Gastroesophageal sphincter (tissue), 4 donors: ENCODE results near the gene POLD2. TPM values are rescaled to one million over a fixed set of nuclear protein-coding genes. Genes with fewer than 3 reads are reported as not detected.
A peak's percentile ranks its signal among the peaks of the same experiment; 100 is the strongest.

Experiments
- ATAC-seq: fragments of 150-250 bp; one replicate; pipeline ENCODE4 v1.9.1; 2016; ENCODE audit warnings: mild to moderate bottlenecking, moderate library complexity
- H3K27ac ChIP-seq, 4 donors: fragments of 200-600 bp; sonication (generic) in 3 of 4; 1 replicate in 3 of 4; 2 replicates in 1 of 4; pipeline ENCODE4 v1.5.1; 2016 to 2019
- H3K27me3 ChIP-seq: fragments of 200-600 bp; sonication (generic); one replicate; pipeline ENCODE4 v1.5.1; 2019
- H3K36me3 ChIP-seq, 2 donors: fragments of 200-600 bp; sonication (generic); one replicate each; pipeline ENCODE4 v1.5.1; 2019; ENCODE audit warnings: control low read depth in 1 of 2
- H3K4me1 ChIP-seq, 3 donors: fragments of 200-600 bp; sonication (generic); 1 replicate in 2 of 3; 2 replicates in 1 of 3; pipeline ENCODE4 v1.5.1; 2016 to 2019; ENCODE audit warnings: control low read depth in 2 of 3
- H3K4me3 ChIP-seq, 2 donors: fragments of 200-600 bp; sonication (generic); one replicate each; pipeline ENCODE4 v1.5.1; 2019; ENCODE audit warnings: mild to moderate bottlenecking in 1 of 2, moderate library complexity in 1 of 2
- H3K9me3 ChIP-seq, 3 donors: fragments of 200-600 bp; sonication (generic); one replicate each; pipeline ENCODE4 v1.5.1; 2017 to 2019; ENCODE audit warnings: control low read depth in 2 of 3
- EP300 ChIP-seq: sonication (generic); formaldehyde crosslinking; IDR thresholded peaks from one replicate; pipeline ENCODE4 v1.6.1; 2017; ENCODE audit warnings: antibody characterized with exemption, mild to moderate bottlenecking
- POLR2A ChIP-seq, 2 donors: fragments of 450-650 bp; IDR thresholded peaks; one replicate each; pipeline ENCODE4 v1.6.1; 2017; ENCODE audit warnings: antibody characterized with exemption in 2 of 2, mild to moderate bottlenecking in 2 of 2, moderate library complexity in 1 of 2
- POLR2AphosphoS5 ChIP-seq: sonication (generic); formaldehyde crosslinking; IDR thresholded peaks from one replicate; pipeline ENCODE4 v1.6.1; 2017; ENCODE audit warnings: antibody characterized with exemption
- WGBS, 2 donors: methylation state at CpG; one replicate each; pipeline ENCODE4 v1.1.5; 2018; ENCODE audit warnings: low coverage in 1 of 2; 5-methylcytosine and 5-hydroxymethylcytosine counted together
- total RNA-seq, 4 donors: library from RNA; depleted of rRNA; stranded (reverse); fragments of >200 nt; gene quantifications; one replicate each; pipeline ENCODE4 v1.1.0, GENCODE V29; 2016
- TF ChIP-seq, protein P1 (sequence below), 4 experiments: fragments of 200-600 bp in 2 of 4; fragments of 450-650 bp in 2 of 4; sonication (generic) in 1 of 4; IDR thresholded peaks; one replicate each; pipeline ENCODE4 v1.5.1; 2017 to 2019; ENCODE audit warnings: antibody characterized with exemption in 4 of 4, mild to moderate bottlenecking in 2 of 4, moderate library complexity in 2 of 4

The POLD2 gene
- total RNA-seq, 4 donors from 2014 or later = 45.3 to 52.6 (median 50.8) TPM

- Histone ChIP-seq H3K36me3 (peaks cover 0 to 33% of the 10 kb centered on the region in 2 donors), H3K4me3 (peak overlapping the region; percentile 85 to 88), H3K9me3 (no peaks in the 10 kb centered on the region), H3K27ac (peak overlapping the region; percentile 49 to 94 (median 89)), H3K4me1 (peaks cover 0 to 76% (median 23%) of the 10 kb centered on the region in 3 donors), H3K27me3 (no peaks in the 10 kb centered on the region)
- ATAC-seq = peak; percentile 97
- TF ChIP-seq POLR2AphosphoS5 (peak; percentile 83), POLR2A (IDR thresholded peaks at IDR 0.05) (peak; percentile 61 to 77)
- TF ChIP-seq, protein P1, sequence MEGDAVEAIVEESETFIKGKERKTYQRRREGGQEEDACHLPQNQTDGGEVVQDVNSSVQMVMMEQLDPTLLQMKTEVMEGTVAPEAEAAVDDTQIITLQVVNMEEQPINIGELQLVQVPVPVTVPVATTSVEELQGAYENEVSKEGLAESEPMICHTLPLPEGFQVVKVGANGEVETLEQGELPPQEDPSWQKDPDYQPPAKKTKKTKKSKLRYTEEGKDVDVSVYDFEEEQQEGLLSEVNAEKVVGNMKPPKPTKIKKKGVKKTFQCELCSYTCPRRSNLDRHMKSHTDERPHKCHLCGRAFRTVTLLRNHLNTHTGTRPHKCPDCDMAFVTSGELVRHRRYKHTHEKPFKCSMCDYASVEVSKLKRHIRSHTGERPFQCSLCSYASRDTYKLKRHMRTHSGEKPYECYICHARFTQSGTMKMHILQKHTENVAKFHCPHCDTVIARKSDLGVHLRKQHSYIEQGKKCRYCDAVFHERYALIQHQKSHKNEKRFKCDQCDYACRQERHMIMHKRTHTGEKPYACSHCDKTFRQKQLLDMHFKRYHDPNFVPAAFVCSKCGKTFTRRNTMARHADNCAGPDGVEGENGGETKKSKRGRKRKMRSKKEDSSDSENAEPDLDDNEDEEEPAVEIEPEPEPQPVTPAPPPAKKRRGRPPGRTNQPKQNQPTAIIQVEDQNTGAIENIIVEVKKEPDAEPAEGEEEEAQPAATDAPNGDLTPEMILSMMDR (IDR thresholded peaks at IDR 0.05) = no peak
- WGBS, 2 donors = 0% methylated on average over 1 to 3 of the region's 54 CpGs
Measured at GRCh38 chr7:44082541-44083207, 40.7 kb downstream of the POLD2 start.

DNA sequence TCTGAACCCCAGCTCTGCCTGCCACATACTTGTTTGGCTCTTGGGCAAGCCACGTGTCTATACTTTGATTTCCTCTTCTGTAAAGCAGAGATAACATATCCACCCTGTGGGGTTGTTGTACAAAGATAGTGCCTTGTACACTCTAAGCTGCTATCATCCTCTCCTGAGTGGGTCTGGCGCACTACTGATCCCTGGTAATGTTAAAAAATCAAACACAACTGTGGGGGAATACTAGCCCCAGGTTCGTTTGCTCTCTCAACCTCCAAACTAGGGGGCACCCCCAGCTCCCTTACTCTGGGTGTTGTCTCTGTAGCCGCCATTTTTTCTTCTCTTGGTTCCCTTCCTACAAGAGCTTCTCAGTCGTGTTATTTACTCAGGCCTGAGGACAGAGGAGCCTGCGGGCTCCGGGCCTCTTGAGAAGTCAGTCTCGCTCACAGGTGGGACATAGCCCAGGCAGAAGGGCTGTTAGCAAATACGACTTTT, 42.0 kb downstream of the POLD2 start:
- Histone ChIP-seq H3K4me1 (peaks cover 0 to 66% (median 17%) of the 10 kb centered on the region in 3 donors), H3K9me3 (no peaks in the 10 kb centered on the region), H3K4me3 (peak overlapping the region; percentile 85 to 88), H3K27me3 (no peaks in the 10 kb centered on the region), H3K27ac (peak overlapping the region in 3 of 4 donors; percentile 52 to 94 (median 88)), H3K36me3 (peaks cover 0 to 47% of the 10 kb centered on the region in 2 donors)
- ATAC-seq = no peak
- WGBS, 2 donors = 68 to 70% methylated on average over 6 to 8 of the region's 9 CpGs
- no peak for TF ChIP-seq EP300
- TF ChIP-seq, protein P1 (IDR thresholded peaks at IDR 0.05) = no peak
- TF ChIP-seq POLR2AphosphoS5 = no peak
- TF ChIP-seq POLR2A (IDR thresholded peaks at IDR 0.05) = no peak

DNA sequence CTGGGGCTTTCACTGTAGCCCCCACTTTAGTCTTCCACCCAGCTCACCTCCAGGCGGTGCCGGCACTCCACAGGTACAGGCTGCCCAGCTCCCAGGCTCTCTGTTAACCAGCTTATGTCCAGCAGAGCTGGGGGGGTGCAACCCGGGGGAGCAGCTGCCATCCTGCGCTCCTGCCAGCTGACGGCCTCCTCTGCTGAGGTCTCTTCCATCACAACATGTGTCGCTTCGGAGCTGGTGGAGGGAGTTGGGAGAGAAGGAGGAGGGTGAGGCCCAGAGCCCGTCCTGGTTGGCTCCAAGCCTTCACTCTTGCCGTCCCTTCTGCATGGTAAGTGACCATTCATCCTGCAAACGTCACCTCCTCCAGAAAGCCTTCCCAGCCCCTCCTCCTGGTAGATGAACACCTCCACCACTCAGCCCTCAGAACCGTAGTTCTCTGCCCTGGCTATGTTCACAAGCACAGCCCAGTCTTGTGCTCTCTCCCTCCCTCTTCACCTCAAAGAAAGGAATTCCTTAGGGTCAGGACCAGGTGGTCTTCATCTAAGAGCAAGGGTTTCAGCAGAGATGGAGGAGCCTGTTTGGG, 42.6 kb downstream of the POLD2 start:
- no peaks in the 10 kb centered on the region for H3K27me3 ChIP-seq
- no peaks in the 10 kb centered on the region for H3K9me3 ChIP-seq
- H3K36me3 ChIP-seq = peaks cover 0 to 52% of the 10 kb centered on the region in 2 donors
- TF ChIP-seq, protein P1 (IDR thresholded peaks at IDR 0.05) = no peak
- TF ChIP-seq POLR2A (IDR thresholded peaks at IDR 0.05) (no peak), EP300 (no peak), POLR2AphosphoS5 (no peak)
- H3K4me3 ChIP-seq = no peak overlapping the region
- peak overlapping the region in 3 of 4 donors; percentile 52 to 94 (median 88) for H3K27ac ChIP-seq
- peaks cover 0 to 66% (median 17%) of the 10 kb centered on the region in 3 donors for H3K4me1 ChIP-seq
- no peak for ATAC-seq
- WGBS, 2 donors = no CpG with 5 or more reads among the region's 11 CpGs

DNA sequence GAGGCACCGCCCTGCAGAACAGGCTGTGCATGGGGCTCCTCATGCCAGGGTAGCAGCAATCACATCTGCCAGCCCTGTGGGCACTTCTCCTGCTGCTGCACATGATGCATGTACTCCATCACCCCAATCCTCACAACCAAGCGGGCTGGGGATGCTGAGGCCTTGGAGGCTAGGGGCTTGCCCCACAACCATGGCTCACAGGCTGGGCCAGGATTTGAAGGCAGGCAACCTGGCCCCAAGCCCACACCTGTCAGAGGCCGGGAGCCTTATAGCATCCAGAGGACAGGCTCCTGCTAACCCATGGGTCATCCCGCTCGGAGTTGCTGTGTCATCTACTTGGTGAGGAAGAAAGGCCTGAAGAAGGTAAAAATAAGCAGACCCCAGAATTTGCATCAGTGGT, 43.2 kb downstream of the POLD2 start:
- WGBS, 2 donors = 80 to 100% methylated on average over 1 to 2 of the region's 5 CpGs

More for the DNA sequence above, 43.2 kb downstream of the POLD2 start:
- peak overlapping the region in 3 of 4 donors; percentile 20 to 94 (median 88) for H3K27ac ChIP-seq
- H3K4me3 ChIP-seq = no peak overlapping the region
- ATAC-seq = no peak
- H3K4me1 ChIP-seq = peaks cover 0 to 66% (median 17%) of the 10 kb centered on the region in 3 donors
- no peaks in the 10 kb centered on the region for H3K9me3 ChIP-seq
- no peaks in the 10 kb centered on the region for H3K27me3 ChIP-seq
- TF ChIP-seq POLR2AphosphoS5 (no peak), EP300 (no peak), POLR2A (IDR thresholded peaks at IDR 0.05) (no peak)
- TF ChIP-seq, protein P1 (IDR thresholded peaks at IDR 0.05) = no peak
- H3K36me3 ChIP-seq = peaks cover 0 to 59% of the 10 kb centered on the region in 2 donors
